ENCODE measurements around the gene TSC2.

DNA sequence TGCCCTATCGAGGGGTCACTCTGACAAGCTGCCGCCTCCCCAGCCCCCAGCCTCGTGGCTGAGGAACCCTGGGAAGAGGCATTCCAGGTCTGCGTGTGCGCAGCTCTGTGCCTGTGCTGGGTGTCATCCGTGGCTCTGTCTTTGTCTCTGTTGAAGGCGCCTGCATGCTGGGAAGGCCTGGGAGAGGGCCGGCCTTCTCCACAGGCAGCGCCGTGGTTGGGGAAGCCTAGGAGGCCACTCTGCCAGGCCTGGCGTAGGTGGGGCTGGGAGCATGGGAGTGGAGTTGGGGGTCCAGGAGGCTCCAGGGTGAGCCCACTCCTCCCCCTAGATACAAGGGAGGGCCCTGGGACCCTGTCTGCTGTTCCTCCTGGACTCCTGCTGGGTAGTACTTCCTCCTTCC is 17.7 kb upstream of the TSC2 start:
- TF ChIP-seq, protein P1, sequence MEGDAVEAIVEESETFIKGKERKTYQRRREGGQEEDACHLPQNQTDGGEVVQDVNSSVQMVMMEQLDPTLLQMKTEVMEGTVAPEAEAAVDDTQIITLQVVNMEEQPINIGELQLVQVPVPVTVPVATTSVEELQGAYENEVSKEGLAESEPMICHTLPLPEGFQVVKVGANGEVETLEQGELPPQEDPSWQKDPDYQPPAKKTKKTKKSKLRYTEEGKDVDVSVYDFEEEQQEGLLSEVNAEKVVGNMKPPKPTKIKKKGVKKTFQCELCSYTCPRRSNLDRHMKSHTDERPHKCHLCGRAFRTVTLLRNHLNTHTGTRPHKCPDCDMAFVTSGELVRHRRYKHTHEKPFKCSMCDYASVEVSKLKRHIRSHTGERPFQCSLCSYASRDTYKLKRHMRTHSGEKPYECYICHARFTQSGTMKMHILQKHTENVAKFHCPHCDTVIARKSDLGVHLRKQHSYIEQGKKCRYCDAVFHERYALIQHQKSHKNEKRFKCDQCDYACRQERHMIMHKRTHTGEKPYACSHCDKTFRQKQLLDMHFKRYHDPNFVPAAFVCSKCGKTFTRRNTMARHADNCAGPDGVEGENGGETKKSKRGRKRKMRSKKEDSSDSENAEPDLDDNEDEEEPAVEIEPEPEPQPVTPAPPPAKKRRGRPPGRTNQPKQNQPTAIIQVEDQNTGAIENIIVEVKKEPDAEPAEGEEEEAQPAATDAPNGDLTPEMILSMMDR (conservative IDR thresholded peaks at IDR 0.05 in 1 of 2, IDR thresholded peaks at IDR 0.05 in 1 of 2; ENCODE audit: low read depth in 1 of 2, low read length in 2 of 2), result no peak
- no peak for TF ChIP-seq EZH2 (IDR thresholded peaks at IDR 0.05; ENCODE audit: low read length, missing control alignments)
